ENCODE data around the gene MROH8.

GRCh38 chr20:37204056-37204455 lies 24.7 kb upstream of the MROH8 start:
- TF ChIP-seq RARB (CRISPR knock-in tag; IDR thresholded peaks at IDR 0.05) (no peak), ARNTL (CRISPR knock-in tag; IDR thresholded peaks at IDR 0.05; ENCODE audit: borderline replicate concordance, low read depth) (no peak), OSR1 (CRISPR knock-in tag; IDR thresholded peaks at IDR 0.05) (no peak), ZFP3 (CRISPR knock-in tag; IDR thresholded peaks at IDR 0.05) (no peak), BACH2 (CRISPR knock-in tag; IDR thresholded peaks at IDR 0.05; ENCODE audit: borderline replicate concordance) (no peak), CREB5 (CRISPR knock-in tag; IDR thresholded peaks at IDR 0.05; ENCODE audit: low read depth) (no peak), GLIS3 (CRISPR knock-in tag; IDR thresholded peaks at IDR 0.05) (no peak), CSDC2 (CRISPR knock-in tag; IDR thresholded peaks at IDR 0.05) (no peak), TCF4 (CRISPR knock-in tag; IDR thresholded peaks at IDR 0.05; ENCODE audit: borderline replicate concordance) (no peak)
- TF ChIP-seq, protein P1, sequence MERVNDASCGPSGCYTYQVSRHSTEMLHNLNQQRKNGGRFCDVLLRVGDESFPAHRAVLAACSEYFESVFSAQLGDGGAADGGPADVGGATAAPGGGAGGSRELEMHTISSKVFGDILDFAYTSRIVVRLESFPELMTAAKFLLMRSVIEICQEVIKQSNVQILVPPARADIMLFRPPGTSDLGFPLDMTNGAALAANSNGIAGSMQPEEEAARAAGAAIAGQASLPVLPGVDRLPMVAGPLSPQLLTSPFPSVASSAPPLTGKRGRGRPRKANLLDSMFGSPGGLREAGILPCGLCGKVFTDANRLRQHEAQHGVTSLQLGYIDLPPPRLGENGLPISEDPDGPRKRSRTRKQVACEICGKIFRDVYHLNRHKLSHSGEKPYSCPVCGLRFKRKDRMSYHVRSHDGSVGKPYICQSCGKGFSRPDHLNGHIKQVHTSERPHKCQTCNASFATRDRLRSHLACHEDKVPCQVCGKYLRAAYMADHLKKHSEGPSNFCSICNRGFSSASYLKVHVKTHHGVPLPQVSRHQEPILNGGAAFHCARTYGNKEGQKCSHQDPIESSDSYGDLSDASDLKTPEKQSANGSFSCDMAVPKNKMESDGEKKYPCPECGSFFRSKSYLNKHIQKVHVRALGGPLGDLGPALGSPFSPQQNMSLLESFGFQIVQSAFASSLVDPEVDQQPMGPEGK (CRISPR knock-in tag; IDR thresholded peaks at IDR 0.05; ENCODE audit: borderline replicate concordance): no peak

All from SK-N-SH treated with all-trans-retinoic acid at 6 μM for 48 hours (cell line).